Frontal cortex (tissue), 4 donors: ENCODE results near the gene ENC1. TPM values are rescaled to one million over a fixed set of nuclear protein-coding genes. Genes with fewer than 3 reads are reported as not detected.

Experiments used
- DNase-seq, 2 donors: peaks; one replicate each; pipeline ENCODE4 v3.0.0; 2012; ENCODE audit warnings: low spot score in 2 of 2
- FAIRE-seq: peaks from 2 replicates; lab custom pipeline; 2012; peaks lifted over from hg19 to GRCh38; lab: Jason Lieb, UNC
- total RNA-seq: library from RNA; depleted of rRNA; stranded (reverse); fragments of >200 nt; gene quantifications from one replicate; pipeline ENCODE4 v1.2.3, GENCODE V29; 2014
- donor health status: control.
- donor health status: control.
- donor health status: control.

ENC1 gene
- total RNA-seq, 1 donor from 2014 or later, result 1,653 TPM

GRCh38 chr5:74634611-74635286, 5.8 kb downstream of the ENC1 start:
- DNase-seq (no peak), FAIRE-seq (no peak)

- DNase-seq, result no peak
- FAIRE-seq, result no peak
Measured at GRCh38 chr5:74633695-74634094, 6.8 kb downstream of the ENC1 start.

- DNase-seq, result no peak
- FAIRE-seq, result no peak
Measured at GRCh38 chr5:74632947-74633356, 7.6 kb downstream of the ENC1 start.

GRCh38 chr5:74631081-74631953, 9.2 kb downstream of the ENC1 start:
- no peak for DNase-seq

GRCh38 chr5:74630453-74631066, 10.0 kb downstream of the ENC1 start:
- FAIRE-seq, result no peak
- no peak for DNase-seq

More at GRCh38 chr5:74631081-74631953, 9.2 kb downstream of the ENC1 start:
- no peak for FAIRE-seq

GRCh38 chr5:74629326-74629725, 11.2 kb downstream of the ENC1 start:
- DNase-seq (no peak), FAIRE-seq (no peak)

- FAIRE-seq (no peak), DNase-seq (no peak)
Measured at GRCh38 chr5:74628359-74628758, 12.2 kb downstream of the ENC1 start.

- no peak for FAIRE-seq
- no peak for DNase-seq
Measured at GRCh38 chr5:74627646-74628279, 12.8 kb downstream of the ENC1 start.

GRCh38 chr5:74626386-74627222, 13.9 kb downstream of the ENC1 start:
- FAIRE-seq (no peak), DNase-seq (no peak)

- FAIRE-seq (no peak), DNase-seq (no peak)
Measured at GRCh38 chr5:74625742-74626241, 14.7 kb downstream of the ENC1 start.

- no peak for DNase-seq
- FAIRE-seq, result no peak
Measured at GRCh38 chr5:74624931-74625505, 15.5 kb downstream of the ENC1 start.

- DNase-seq (no peak), FAIRE-seq (no peak)
Measured at GRCh38 chr5:74624501-74624900, 16.0 kb downstream of the ENC1 start.

- no peak for FAIRE-seq
- DNase-seq, result no peak
Measured at GRCh38 chr5:74623748-74624408, 16.6 kb downstream of the ENC1 start.

- DNase-seq, result no peak
Measured at GRCh38 chr5:74623006-74623611, 17.4 kb downstream of the ENC1 start.

GRCh38 chr5:74622122-74622521, 18.4 kb downstream of the ENC1 start:
- no peak for FAIRE-seq
- DNase-seq, result no peak

More at GRCh38 chr5:74623006-74623611, 17.4 kb downstream of the ENC1 start:
- FAIRE-seq, result no peak

- FAIRE-seq, result no peak
- no peak for DNase-seq
Measured at GRCh38 chr5:74621492-74621891, 19.0 kb downstream of the ENC1 start.

GRCh38 chr5:74619308-74619707, 21.2 kb downstream of the ENC1 start:
- no peak for DNase-seq
- no peak for FAIRE-seq

GRCh38 chr5:74618106-74618505, 22.4 kb downstream of the ENC1 start:
- FAIRE-seq, result no peak
- DNase-seq, result no peak
